ENCODE results near the gene PI4KA. TPM values are rescaled to one million over a fixed set of nuclear protein-coding genes. Genes with fewer than 3 reads are reported as not detected.

PI4KA gene
- total RNA-seq, 8 experiments from 2014 or later = 22.4 to 76.9 (median 36.2) TPM

DNA sequence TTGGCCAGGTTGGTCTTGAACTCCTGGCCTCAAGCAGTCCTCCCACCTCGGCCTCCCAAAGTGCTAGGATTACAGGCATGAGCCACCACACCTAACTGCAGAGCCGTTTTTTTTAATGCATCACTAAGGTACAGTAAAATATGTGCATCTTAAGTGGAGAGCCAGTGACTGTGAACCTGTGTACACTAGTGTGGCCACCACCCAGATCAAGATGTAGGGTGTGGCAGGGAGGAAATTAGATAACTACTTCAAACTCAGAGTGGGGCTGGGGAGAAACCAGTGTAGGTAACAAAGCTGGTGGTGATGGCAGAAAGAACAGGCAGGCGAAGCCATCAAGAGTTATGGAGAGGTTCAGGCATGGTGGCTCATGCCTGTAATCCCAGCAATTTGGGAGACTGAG, 14.6 kb upstream of the PI4KA start:
- Histone ChIP-seq H3K4me1 (replicated peaks in 1 of 2) (no peaks in the 10 kb centered on the region), H3K27ac (no peak overlapping the region), H3K4me3 (no peak overlapping the region)
- peak in 3 of 8 experiments; percentile 41 to 91 (median 66) for ATAC-seq (replicated peaks in 6 of 8)
- 0 to 100% (median 81%) methylated on average over 1 to 3 of the region's 3 CpGs; no CpG with 5 or more reads in 3 of the 10 experiments for WGBS, 10 experiments
- in situ Hi-C loops (cut with MboI; ENCODE audit: low pct_unique_long_range_greater_than_20kb in 2 of 9, low sequenced_read_pairs in 9 of 9, unreplicated experiment in 9 of 9) = no loop called here

DNA sequence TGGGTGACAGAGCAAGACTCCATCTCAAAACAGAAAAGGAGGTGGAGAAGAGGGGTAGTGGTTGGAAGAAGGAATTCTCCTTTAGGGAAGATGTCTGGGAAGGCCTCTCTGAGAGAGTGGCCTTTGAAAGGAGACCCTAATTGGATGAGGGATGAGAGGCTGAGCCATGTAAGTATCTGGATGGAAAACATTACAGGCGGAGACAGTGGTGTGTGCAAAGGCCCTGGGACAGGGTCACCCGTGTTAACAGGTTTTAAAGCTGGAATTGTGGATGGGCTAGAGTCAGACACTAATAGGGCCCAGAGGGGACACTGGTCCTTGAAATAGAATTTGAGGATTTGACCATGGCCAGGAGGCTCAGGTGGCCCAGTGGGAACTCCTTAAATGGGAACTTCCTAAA, 10.6 kb upstream of the PI4KA start:
- in situ Hi-C loops (cut with MboI; ENCODE audit: low pct_unique_long_range_greater_than_20kb in 2 of 9, low sequenced_read_pairs in 9 of 9, unreplicated experiment in 9 of 9) = no loop called here
- 83 to 100% (median 94%) methylated on average over 1 to 2 of the region's 2 CpGs; no CpG with 5 or more reads in 5 of the 10 experiments for WGBS, 10 experiments
- no peak for ATAC-seq (replicated peaks in 6 of 8)
- peaks cover 4 to 11% of the 10 kb centered on the region in 2 donors for H3K4me1 ChIP-seq (replicated peaks in 1 of 2)
- H3K27ac ChIP-seq = peak overlapping the region; percentile 48 to 69
- no peak overlapping the region for H3K4me3 ChIP-seq

DNA sequence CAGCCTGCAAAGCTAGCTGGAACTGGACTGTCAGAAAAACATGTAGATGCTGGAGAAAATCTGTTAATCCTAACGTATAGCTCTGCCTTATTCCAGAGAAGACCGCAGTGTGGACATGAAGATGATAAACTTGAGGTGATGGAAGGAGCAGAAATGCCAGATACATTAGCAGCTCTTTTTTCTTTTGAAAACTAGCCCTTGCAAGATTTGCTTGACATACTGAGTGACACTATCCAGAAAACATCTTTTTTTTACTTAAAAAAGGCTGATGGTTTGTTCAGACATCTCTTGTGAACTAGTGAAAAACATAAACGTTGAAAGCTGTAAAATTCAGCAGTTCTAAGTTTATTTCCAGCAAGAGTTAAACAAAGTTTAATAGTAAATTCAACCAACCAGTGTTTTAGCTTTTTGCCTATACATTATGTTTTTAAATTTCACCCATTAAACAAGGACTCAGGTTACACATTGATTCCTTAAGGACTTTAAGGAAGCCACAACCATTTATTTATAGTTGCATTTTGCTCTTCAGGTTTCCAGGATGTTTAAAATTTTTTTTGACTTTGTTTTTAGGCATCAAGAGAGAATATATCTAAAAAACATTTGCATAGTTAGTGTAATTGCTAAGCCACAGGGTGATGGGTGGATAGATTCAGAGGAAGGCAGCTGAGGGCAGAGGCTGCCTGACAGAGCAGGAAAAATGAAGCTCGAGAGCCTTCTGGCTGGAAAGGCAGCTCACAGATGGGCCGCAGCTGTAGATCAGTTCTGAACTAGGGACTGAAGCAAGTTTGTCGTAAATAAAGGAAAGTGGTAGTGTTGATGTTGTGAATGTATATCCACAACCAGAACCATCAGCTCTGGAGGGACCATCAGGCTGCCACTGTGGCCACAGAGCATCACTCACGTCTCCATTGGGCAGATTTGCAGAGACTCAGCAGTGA, 9.7 kb upstream of the PI4KA start:
- peak overlapping the region; percentile 48 to 80 for H3K27ac ChIP-seq
- WGBS, 10 experiments = 0 to 100% (median 79%) methylated on average over 1 to 4 of the region's 7 CpGs; no CpG with 5 or more reads in 1 of the 10 experiments
- in situ Hi-C loops (cut with MboI; ENCODE audit: low pct_unique_long_range_greater_than_20kb in 2 of 9, low sequenced_read_pairs in 9 of 9, unreplicated experiment in 9 of 9) = no loop called here
- no peak overlapping the region for H3K4me3 ChIP-seq
- H3K4me1 ChIP-seq (replicated peaks in 1 of 2) = peaks cover 4 to 11% of the 10 kb centered on the region in 2 donors
- ATAC-seq (replicated peaks in 6 of 8) = peak in 1 of 8 experiments; percentile 17

DNA sequence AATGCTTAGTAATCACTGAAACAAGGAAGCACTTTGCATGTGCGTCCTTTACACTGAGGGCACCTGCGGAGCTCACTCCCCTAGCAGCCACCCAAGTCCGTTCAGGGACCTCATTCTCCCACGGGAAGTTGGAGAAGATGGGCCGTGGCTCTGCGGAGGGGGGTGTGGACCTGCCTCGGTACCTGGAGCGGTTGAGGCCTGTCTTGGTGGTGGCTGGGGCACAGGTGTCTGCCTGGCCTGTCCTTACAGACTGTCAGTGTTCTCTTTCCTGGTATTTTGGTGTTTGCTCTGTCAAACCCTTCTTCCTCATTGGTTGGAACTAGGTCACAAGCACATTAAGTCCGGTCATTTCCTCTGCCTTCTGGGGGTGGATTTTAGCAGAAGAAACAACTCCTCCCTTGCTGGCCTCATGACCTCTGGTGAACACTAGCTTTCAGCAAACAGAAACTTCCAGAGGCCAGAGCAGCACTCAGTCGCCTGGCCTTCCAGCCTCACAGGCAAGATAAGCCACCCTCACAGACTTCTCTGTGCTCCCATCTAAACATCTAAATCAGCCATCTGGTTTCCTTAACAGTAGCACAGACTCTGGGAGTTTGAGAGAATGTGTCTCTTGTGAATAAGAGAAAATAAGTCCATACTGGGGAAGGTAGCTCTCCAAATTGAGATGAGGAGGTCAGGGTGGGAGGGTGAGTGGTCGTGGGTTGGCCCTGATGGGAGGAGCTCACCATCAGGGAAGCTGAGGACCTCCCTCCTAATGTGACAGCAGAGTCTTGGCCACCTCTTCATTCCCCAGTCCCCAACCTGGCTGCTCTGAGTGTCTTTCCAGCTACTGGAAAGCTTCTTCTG, 8.8 kb upstream of the PI4KA start:
- WGBS, 10 experiments = 30 to 90% (median 73%) methylated on average over 2 to 8 of the region's 11 CpGs; no CpG with 5 or more reads in 1 of the 10 experiments
- no peak overlapping the region for H3K4me3 ChIP-seq
- ATAC-seq (replicated peaks in 6 of 8) = peak in 4 of 8 experiments; percentile 23 to 96 (median 66)
- H3K4me1 ChIP-seq (replicated peaks in 1 of 2) = peaks cover 4 to 11% of the 10 kb centered on the region in 2 donors
- in situ Hi-C loops (cut with MboI; ENCODE audit: low pct_unique_long_range_greater_than_20kb in 2 of 9, low sequenced_read_pairs in 9 of 9, unreplicated experiment in 9 of 9) = no loop called here
- peak overlapping the region; percentile 48 to 80 for H3K27ac ChIP-seq

DNA sequence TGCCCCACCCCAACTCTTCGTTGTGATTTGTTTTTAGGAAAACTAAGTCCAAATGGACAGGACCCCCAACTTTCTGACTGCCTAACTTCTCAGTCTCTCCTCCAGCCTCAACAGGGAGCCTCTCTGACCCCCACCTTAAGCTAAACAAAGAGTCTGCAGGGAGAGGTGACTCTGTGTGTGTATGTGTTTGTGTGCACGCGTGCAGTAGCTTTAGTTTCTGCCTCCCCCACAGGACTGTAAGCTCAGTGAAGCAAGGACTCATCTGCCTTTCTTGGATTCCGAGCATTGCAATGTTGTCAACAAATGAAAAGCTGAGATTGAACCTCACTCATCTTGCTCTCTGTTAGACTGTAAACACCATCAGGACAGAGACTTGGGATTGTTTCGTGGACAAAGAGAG, 8.1 kb upstream of the PI4KA start:
- Histone ChIP-seq H3K4me1 (replicated peaks in 1 of 2) (peaks cover 4 to 11% of the 10 kb centered on the region in 2 donors), H3K4me3 (no peak overlapping the region), H3K27ac (peak overlapping the region in 1 of 2 donors; percentile 48)
- in situ Hi-C loops (cut with MboI; ENCODE audit: low pct_unique_long_range_greater_than_20kb in 2 of 9, low sequenced_read_pairs in 9 of 9, unreplicated experiment in 9 of 9) = no loop called here
- 80 to 100% (median 97%) methylated on average over 1 to 5 of the region's 5 CpGs; no CpG with 5 or more reads in 3 of the 10 experiments for WGBS, 10 experiments
- ATAC-seq (replicated peaks in 6 of 8) = no peak

DNA sequence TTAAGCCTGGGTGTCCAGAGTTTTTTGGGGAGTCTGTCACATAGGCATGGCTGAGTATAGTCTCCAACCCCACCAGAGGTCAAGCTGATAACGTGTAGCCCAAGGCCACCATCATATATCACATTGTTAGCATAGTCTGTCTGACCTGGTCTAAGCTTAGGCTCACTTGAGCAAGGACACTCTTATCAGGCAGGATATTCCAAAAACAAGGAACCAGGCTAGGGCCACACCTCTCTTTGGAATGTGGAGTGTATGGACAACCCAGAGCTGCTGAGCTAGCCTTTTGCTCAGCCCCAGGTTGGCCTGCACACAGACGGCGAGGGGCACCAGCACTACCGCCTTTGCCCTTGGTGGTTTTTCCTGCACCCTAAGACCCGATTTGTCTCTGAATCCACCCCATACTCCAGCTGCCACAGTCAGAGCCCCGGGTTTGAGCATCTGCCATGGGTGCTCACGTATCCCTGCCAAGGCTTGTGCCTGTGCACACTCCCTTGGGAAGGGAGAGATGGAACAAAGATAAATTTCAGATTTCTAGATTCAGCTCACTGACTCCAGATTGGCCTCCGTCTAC, 7.3 kb upstream of the PI4KA start:
- Histone ChIP-seq H3K27ac (peak overlapping the region in 1 of 2 donors; percentile 29), H3K4me3 (no peak overlapping the region), H3K4me1 (replicated peaks in 1 of 2) (peaks cover 4 to 11% of the 10 kb centered on the region in 2 donors)
- in situ Hi-C loops (cut with MboI; ENCODE audit: low pct_unique_long_range_greater_than_20kb in 2 of 9, low sequenced_read_pairs in 9 of 9, unreplicated experiment in 9 of 9) = no loop called here
- ATAC-seq (replicated peaks in 6 of 8) = peak in 3 of 8 experiments; percentile 22 to 49 (median 35)
- WGBS, 10 experiments = 80 to 100% (median 93%) methylated on average over 1 to 4 of the region's 8 CpGs; no CpG with 5 or more reads in 4 of the 10 experiments

DNA sequence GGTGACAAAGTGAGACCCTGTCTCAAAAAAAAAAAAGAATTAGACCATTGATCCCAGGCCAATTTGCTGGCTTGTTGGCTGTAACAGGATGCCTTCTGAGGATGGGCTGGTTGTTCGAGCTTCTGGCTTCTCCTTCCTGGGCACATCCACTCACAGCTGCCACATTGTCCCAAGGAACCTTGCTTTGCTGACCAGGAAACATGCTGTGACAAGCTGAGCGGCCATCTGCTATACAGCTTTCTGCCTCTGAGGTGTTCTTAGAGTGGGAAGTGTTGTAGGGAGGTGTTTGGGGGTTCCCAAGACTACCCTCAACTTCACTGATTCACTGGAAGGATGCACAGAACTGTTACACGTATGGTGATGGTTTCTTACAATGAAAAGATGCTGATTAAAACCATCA, 6.7 kb upstream of the PI4KA start:
- WGBS, 10 experiments = 40 to 100% (median 100%) methylated on average over 1 of the region's 3 CpGs; no CpG with 5 or more reads in 4 of the 10 experiments
- peak overlapping the region in 1 of 2 donors; percentile 29 for H3K27ac ChIP-seq

DNA sequence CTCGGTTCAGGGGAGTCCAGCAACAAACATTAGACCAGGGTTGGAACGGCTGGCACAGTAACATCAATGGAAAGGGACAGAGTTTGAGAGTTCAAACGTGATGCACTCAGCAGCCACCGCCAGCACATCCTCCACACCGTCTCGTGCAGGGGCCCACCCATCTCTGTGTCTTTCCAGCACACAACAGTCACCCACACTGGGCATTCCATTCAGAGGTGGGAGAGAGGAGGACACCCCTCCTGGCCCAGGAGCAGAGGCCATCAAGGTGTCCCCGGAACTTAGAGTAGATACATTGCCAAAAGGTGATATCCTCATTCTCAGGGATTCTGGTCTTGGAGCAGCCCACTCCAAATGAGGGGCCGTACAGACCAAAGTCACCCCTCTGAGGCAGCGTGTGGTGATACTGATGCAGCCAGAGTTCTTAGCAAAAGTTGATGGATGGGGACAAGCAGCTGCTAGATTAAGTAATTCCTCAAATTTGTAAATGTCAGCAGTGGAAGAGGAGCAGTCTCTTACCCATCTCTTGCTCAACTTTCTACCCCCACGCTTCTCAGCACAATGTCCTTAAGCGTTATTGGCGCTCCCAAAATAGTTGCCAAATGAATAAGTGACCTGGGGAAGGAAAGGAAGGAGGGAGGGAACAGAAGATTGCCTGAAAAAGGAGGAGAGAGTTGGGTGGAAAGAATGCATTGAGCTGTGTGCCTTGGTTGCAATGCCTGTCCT, 5.7 kb upstream of the PI4KA start:
- Histone ChIP-seq H3K27ac (no peak overlapping the region), H3K4me1 (replicated peaks in 1 of 2) (peaks cover 8 to 18% of the 10 kb centered on the region in 2 donors), H3K4me3 (no peak overlapping the region)
- 60 to 100% (median 96%) methylated on average over 1 to 6 of the region's 12 CpGs; no CpG with 5 or more reads in 2 of the 10 experiments for WGBS, 10 experiments
- in situ Hi-C loops (cut with MboI; ENCODE audit: low pct_unique_long_range_greater_than_20kb in 2 of 9, low sequenced_read_pairs in 9 of 9, unreplicated experiment in 9 of 9) = no loop called here
- ATAC-seq (replicated peaks in 6 of 8) = no peak

More for the DNA sequence above, 6.7 kb upstream of the PI4KA start:
- ATAC-seq (replicated peaks in 6 of 8) = no peak
- in situ Hi-C loops (cut with MboI; ENCODE audit: low pct_unique_long_range_greater_than_20kb in 2 of 9, low sequenced_read_pairs in 9 of 9, unreplicated experiment in 9 of 9) = no loop called here
- Histone ChIP-seq H3K4me3 (no peak overlapping the region), H3K4me1 (replicated peaks in 1 of 2) (peaks cover 4 to 11% of the 10 kb centered on the region in 2 donors)

DNA sequence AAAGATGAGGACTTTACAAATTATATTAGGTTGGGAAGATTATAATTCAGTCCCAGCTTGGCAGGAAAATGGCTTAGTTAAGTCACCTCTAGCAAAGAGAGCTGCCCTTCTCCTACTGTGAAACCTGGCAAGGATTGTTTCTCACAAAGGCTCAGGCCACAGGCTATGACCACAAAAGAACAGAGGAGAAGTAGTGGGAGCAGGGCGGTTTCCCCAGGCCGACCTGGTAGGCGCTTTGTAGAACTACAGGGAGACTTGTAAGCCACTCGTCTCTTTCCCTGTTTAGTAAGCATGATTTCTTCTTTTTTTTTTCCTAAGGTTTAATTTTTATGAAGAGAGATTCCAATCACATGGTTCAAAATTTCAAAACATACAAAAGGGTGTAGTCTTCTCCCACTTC, 4.8 kb upstream of the PI4KA start:
- in situ Hi-C loops (cut with MboI; ENCODE audit: low pct_unique_long_range_greater_than_20kb in 2 of 9, low sequenced_read_pairs in 9 of 9, unreplicated experiment in 9 of 9) = no loop called here
- WGBS, 10 experiments = 70 to 100% (median 87%) methylated on average over 1 to 4 of the region's 4 CpGs; no CpG with 5 or more reads in 2 of the 10 experiments
- no peak for ATAC-seq (replicated peaks in 6 of 8)
- H3K27ac ChIP-seq = no peak overlapping the region
- peaks cover 8 to 18% of the 10 kb centered on the region in 2 donors for H3K4me1 ChIP-seq (replicated peaks in 1 of 2)
- no peak overlapping the region for H3K4me3 ChIP-seq

DNA sequence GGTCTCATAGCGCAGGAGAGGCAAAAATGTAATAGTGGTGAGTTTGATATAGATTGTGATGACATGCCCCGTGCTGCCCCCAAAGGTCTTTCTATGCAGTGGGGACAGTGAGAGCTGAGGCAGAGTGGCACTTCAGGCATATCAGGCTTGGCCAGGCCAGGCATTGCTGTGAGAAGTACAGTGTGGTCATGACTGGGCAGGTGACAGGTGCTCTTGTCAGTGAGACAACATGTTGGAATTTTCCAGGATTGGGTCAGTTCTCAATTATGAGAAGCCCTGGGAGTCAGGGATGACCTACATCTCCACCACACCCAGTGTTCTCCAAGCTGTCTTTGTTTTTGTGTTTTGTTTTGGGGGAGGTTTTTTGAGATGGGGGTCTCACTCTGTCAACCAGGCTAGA, 3.9 kb upstream of the PI4KA start:
- Histone ChIP-seq H3K4me1 (replicated peaks in 1 of 2) (peaks cover 7 to 14% of the 10 kb centered on the region in 2 donors), H3K4me3 (no peak overlapping the region), H3K27ac (no peak overlapping the region)
- WGBS, 10 experiments = 75 to 100% (median 95%) methylated on average over 1 to 2 of the region's 2 CpGs; no CpG with 5 or more reads in 4 of the 10 experiments
- ATAC-seq (replicated peaks in 6 of 8) = no peak
- in situ Hi-C loops (cut with MboI; ENCODE audit: low pct_unique_long_range_greater_than_20kb in 2 of 9, low sequenced_read_pairs in 9 of 9, unreplicated experiment in 9 of 9) = no loop called here

DNA sequence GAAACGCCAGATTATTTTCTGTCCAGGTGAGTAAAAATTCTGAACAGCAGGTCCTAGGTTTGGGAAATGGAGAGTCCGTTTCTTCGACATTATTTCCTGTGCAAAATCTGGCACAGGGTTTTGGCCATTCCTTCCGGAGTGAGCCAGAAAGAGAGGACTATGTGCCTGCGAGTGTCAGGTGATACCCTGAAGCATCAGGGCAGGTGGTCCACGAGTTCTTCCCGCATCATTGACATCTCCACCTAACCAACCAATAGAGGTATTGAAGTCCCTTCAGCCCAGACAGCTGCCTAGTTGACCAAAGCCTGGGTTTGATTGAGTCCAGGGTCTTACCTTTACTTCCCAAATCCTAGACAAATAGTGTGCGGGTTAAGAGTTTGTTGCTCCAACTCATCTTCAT, 1.0 kb upstream of the PI4KA start:
- H3K27ac ChIP-seq = no peak overlapping the region
- peak overlapping the region; percentile 59 to 82 (median 68) for H3K4me3 ChIP-seq
- no peak for ATAC-seq (replicated peaks in 6 of 8)
- in situ Hi-C loops (cut with MboI; ENCODE audit: low pct_unique_long_range_greater_than_20kb in 2 of 9, low sequenced_read_pairs in 9 of 9, unreplicated experiment in 9 of 9) = no loop called here
- H3K4me1 ChIP-seq (replicated peaks in 1 of 2) = peaks cover 10 to 15% of the 10 kb centered on the region in 2 donors
- WGBS, 10 experiments = 18 to 100% (median 55%) methylated on average over 1 to 8 of the region's 8 CpGs; no CpG with 5 or more reads in 1 of the 10 experiments
